HCT116 (cell line): ENCODE measurements around the gene CAB39. TPM values are rescaled to one million over a fixed set of nuclear protein-coding genes. Genes with fewer than 3 reads are reported as not detected.

ENCODE experiments used
- ATAC-seq: fragments of 200-7000 bp; cut with Tn5 transposase; 2 replicates; pipeline ENCODE4 v1.9.1; 2020; ENCODE audit warnings: mild to moderate bottlenecking, moderate library complexity
- BruUV-seq: library from RNA; stranded (reverse); fragments of 400-500 nt; replicated peaks from 2 replicates; lab custom pipeline; 2021; lab: Mats Ljungman, UMichigan
- CTCF ChIA-PET: fragments of 300-600 bp; sonication (Branson Sonifier 250); formaldehyde crosslinking; loops from one replicate; lab custom pipeline; 2021; ENCODE audit warnings: antibody characterized with exemption; lab: Charles Lee
- POLR2A ChIA-PET: fragments of 300-600, 350-600 bp; sonication (Branson Sonifier 250); formaldehyde crosslinking; loops from one replicate; lab custom pipeline; 2021; ENCODE audit warnings: antibody characterized with exemption; lab: Charles Lee
- RAD21 ChIA-PET, 2 experiments: fragments of 300-600 bp; sonication (Branson Sonifier 250); formaldehyde crosslinking; loops; one replicate each; lab custom pipeline; 2023; ENCODE audit warnings: low total read pairs in 2 of 2; ENCODE audit not compliant: uncharacterized antibody in 2 of 2, unreplicated experiment in 2 of 2, low non-redundant PET in 1 of 2; lab: Charles Lee
- DNase-seq: peaks from one replicate; pipeline ENCODE4 v3.0.0-alpha.2; 2010; ENCODE audit warnings: low read depth, low spot score
- H2AFZ ChIP-seq: fragments of 200-600 bp; shearing (Covaris generic), sonication (generic); 2 replicates; pipeline ENCODE4 v1.6.1; 2017; ENCODE audit warnings: low read depth, mixed run types, mixed read lengths, antibody characterized with exemption, low read length; ENCODE audit not compliant: poor library complexity, severe bottlenecking
- H3K27ac ChIP-seq: 2 replicates; pipeline ENCODE4 v1.5.1; 2012; ENCODE audit warnings: low read depth, low read length
- H3K27me3 ChIP-seq: fragments of 200-600 bp; sonication (generic); 2 replicates; pipeline ENCODE4 v1.6.1; 2016; ENCODE audit warnings: mixed run types, low read length, mixed read lengths; ENCODE audit not compliant: insufficient read depth
- H3K36me3 ChIP-seq, 2 experiments: fragments of 200-500 bp in 1 of 2; fragments of 200-600 bp in 1 of 2; sonication (Bioruptor generic) in 1 of 2; sonication (generic) in 1 of 2; 2 replicates each; pipeline versions ENCODE4 v1.5.1 to v1.6.1; 2014 to 2016; ENCODE audit warnings: low read length in 2 of 2, inconsistent platforms in 1 of 2, mixed read lengths in 1 of 2, mixed run types in 1 of 2; ENCODE audit not compliant: insufficient read depth in 2 of 2, control insufficient read depth in 1 of 2
- H3K4me1 ChIP-seq, 2 experiments: fragments of 200-600 bp in 1 of 2; sonication (generic) in 1 of 2; 2 replicates each; pipeline versions ENCODE4 v1.5.1 to v1.6.1; 2012 to 2017; ENCODE audit warnings: low read length in 2 of 2, inconsistent platforms in 1 of 2, mild to moderate bottlenecking in 1 of 2, mixed read lengths in 1 of 2, mixed run types in 1 of 2, moderate library complexity in 1 of 2; ENCODE audit not compliant: insufficient read depth in 2 of 2, control insufficient read depth in 1 of 2
- H3K4me2 ChIP-seq: fragments of 200-600 bp; sonication (generic); 2 replicates; pipeline ENCODE4 v1.6.1; 2017; ENCODE audit warnings: mixed run types, low read length, mixed read lengths
- H3K4me3 ChIP-seq, 2 experiments: fragments of 200-600 bp in 1 of 2; sonication (generic) in 1 of 2; replicated peaks in 1 of 2; 2 replicates each; pipeline ENCODE4 v1.5.1; 2011 to 2016; ENCODE audit warnings: low read length in 2 of 2, control low read depth in 1 of 2, low read depth in 1 of 2, mild to moderate bottlenecking in 1 of 2, mixed read lengths in 1 of 2, mixed run types in 1 of 2
- H3K79me2 ChIP-seq: fragments of 200-600 bp; sonication (generic); 2 replicates; pipeline ENCODE4 v1.6.1; 2017; ENCODE audit warnings: mild to moderate bottlenecking, mixed run types, low read length, moderate library complexity, mixed read lengths; ENCODE audit not compliant: insufficient read depth
- H3K9ac ChIP-seq: fragments of 200-600 bp; sonication (generic); 2 replicates; pipeline ENCODE4 v1.6.1; 2016; ENCODE audit warnings: low read length, mixed read lengths
- H3K9me2 ChIP-seq: fragments of 200-600 bp; sonication (generic), shearing (Covaris generic); 2 replicates; pipeline ENCODE4 v1.6.1; 2017; ENCODE audit warnings: mixed run types, mild to moderate bottlenecking, moderate library complexity; ENCODE audit not compliant: insufficient read depth
- H3K9me3 ChIP-seq, 2 experiments: fragments of 200-500 bp in 1 of 2; fragments of 200-600 bp in 1 of 2; sonication (Bioruptor generic) in 1 of 2; sonication (generic) in 1 of 2; 2 replicates each; pipeline ENCODE4 v1.6.1; 2014 to 2017; ENCODE audit warnings: low read length in 2 of 2, mixed read lengths in 2 of 2, inconsistent platforms in 1 of 2, low read depth in 1 of 2, mild to moderate bottlenecking in 1 of 2, mixed run types in 1 of 2, moderate library complexity in 1 of 2; ENCODE audit not compliant: control insufficient read depth in 1 of 2, insufficient read depth in 1 of 2
- H4K20me1 ChIP-seq: fragments of 200-600 bp; sonication (generic), shearing (Covaris generic); 2 replicates; pipeline ENCODE4 v1.6.1; 2017; ENCODE audit warnings: mixed run types, mild to moderate bottlenecking, moderate library complexity; ENCODE audit not compliant: insufficient read depth
- CBX3 ChIP-seq: IDR thresholded peaks from 2 replicates; pipeline ENCODE4 v1.6.1; 2012; ENCODE audit warnings: low read depth
- FOSL1 ChIP-seq: IDR thresholded peaks from 2 replicates; pipeline ENCODE4 v1.6.1; 2012; ENCODE audit warnings: low read depth
- POLR2AphosphoS5 ChIP-seq: IDR thresholded peaks from 2 replicates; pipeline ENCODE4 v1.6.1; 2011; ENCODE audit warnings: mild to moderate bottlenecking, low read depth, low read length, moderate library complexity
- ZFX ChIP-seq: fragments of 450-650 bp; IDR thresholded peaks from 2 replicates; pipeline ENCODE4 v1.6.1; 2017
- ZNF274 ChIP-seq: fragments of 200-500 bp; sonication (Bioruptor generic); IDR thresholded peaks from 2 replicates; pipeline ENCODE4 v1.6.1; 2014; ENCODE audit warnings: mild to moderate bottlenecking, low read depth, low read length, inconsistent platforms
- intact Hi-C: fragments of 100-400 bp; cut with micrococcal nuclease; formaldehyde crosslinking; loops from 2 replicates; pipeline ENCODE4 v1.10.0; 2022
- total RNA-seq: library from RNA; stranded (reverse); gene quantifications from one replicate; pipeline ENCODE4 v1.2.1, GENCODE V29; 2021; ENCODE audit not compliant: unreplicated experiment

CAB39 gene
- total RNA-seq, 1 experiment from 2014 or later: 63.6 TPM

DNA sequence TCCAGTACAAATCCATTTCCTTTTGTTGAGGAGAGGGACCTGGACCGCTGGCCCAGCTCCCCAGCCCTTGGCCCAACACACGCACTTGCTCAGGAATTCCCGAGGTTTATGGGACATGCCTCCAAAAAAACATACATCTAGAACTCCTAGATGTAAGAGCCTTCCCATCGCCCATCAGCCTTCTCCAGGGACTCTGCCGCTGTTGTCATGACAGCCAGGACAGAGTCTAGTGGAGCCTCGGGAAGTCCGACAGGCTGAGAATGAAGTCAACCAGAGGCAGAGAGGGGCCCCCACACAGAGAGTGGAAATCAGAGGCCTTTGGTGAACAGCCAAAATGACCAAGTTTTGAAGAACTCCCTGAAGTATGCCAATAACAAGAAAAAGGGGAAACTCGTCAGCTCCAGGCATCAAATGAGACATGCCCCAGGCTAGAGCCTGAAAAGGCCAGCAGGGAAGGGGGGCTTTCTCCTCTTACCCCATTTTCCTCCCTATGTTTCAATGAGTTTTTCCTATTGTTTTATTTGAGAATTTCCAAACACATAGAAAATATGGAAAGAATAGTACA is 43.2 kb upstream of the CAB39 start:
- no peaks in the 10 kb centered on the region for H4K20me1 ChIP-seq
- H3K9me2 ChIP-seq: no peaks in the 10 kb centered on the region
- H3K4me3 ChIP-seq: no peak overlapping the region

DNA sequence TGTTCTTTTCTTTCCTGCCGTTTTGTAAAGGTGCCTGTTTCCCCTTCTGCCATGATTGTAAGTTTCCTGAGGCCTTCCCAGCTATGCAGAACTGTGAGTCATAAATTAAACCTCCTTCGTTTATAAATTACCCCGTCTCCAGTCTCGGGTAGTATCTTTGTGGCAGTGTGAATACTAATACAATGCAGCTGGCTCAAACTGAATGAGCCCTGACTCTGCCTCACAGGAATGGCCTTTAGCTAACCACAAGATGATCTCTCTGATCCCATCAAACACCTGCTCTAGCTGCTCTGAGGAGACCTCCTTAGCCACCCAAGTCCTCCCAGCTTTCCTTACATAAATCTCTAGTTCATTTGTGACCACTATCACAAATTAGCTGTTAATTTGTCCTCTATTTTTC is 41.5 kb upstream of the CAB39 start:
- H3K27me3 ChIP-seq: no peaks in the 10 kb centered on the region
- H4K20me1 ChIP-seq: no peaks in the 10 kb centered on the region
- peak overlapping the region; percentile 93 for H2AFZ ChIP-seq
- DNase-seq: no peak
- ChIA-PET CTCF (no interaction called here), RAD21 (no interaction called here), POLR2A (interaction anchor here (1.2 kb wide), 1 partner anchor 9 kb away, joined by 3 read pairs; no protein-coding TSS in a partner anchor)
- peak overlapping the region; percentile 59 for H3K4me2 ChIP-seq
- H3K4me1 ChIP-seq: peaks cover 18 to 56% of the 10 kb centered on the region in 2 experiments
- H3K9me3 ChIP-seq: no peaks in the 10 kb centered on the region
- intact Hi-C loops: no loop called here
- H3K9me2 ChIP-seq: no peaks in the 10 kb centered on the region
- TF ChIP-seq CBX3: peak; percentile 33; the same call in 1 of the 2 replicates
- TF ChIP-seq POLR2AphosphoS5: no peak
- no peak overlapping the region for H3K27ac ChIP-seq
- BruUV-seq: no TSS peak
- H3K79me2 ChIP-seq: no peaks in the 10 kb centered on the region
- ATAC-seq: peak; percentile 72
- no peak overlapping the region for H3K9ac ChIP-seq
- H3K36me3 ChIP-seq: no peaks in the 10 kb centered on the region
- H3K4me3 ChIP-seq: no peak overlapping the region

More for the DNA sequence above, 43.2 kb upstream of the CAB39 start:
- CTCF ChIA-PET: no interaction called here
- intact Hi-C loops: no loop called here
- Histone ChIP-seq H3K27me3 (no peaks in the 10 kb centered on the region), H3K9me3 (no peaks in the 10 kb centered on the region), H3K27ac (no peak overlapping the region), H3K9ac (no peak overlapping the region), H3K36me3 (no peaks in the 10 kb centered on the region), H3K4me1 (peaks cover 18 to 57% of the 10 kb centered on the region in 2 experiments), H3K4me2 (no peak overlapping the region), H3K79me2 (no peaks in the 10 kb centered on the region), H2AFZ (no peak overlapping the region)
- POLR2A ChIA-PET: no interaction called here
- TF ChIP-seq FOSL1 (no peak), ZFX (no peak), ZNF274 (no peak)
- ATAC-seq (no peak), DNase-seq (no peak)
- BruUV-seq: no TSS peak
- RAD21 ChIA-PET: no interaction called here
